NCI-H187 (cell line): ENCODE data around the gene EHBP1.

ENCODE experiments used
- DNase-seq, 2 experiments: peaks; one replicate each; lab custom pipeline; 2025; lab: John Stamatoyannopoulos, UW

EHBP1 gene

DNA sequence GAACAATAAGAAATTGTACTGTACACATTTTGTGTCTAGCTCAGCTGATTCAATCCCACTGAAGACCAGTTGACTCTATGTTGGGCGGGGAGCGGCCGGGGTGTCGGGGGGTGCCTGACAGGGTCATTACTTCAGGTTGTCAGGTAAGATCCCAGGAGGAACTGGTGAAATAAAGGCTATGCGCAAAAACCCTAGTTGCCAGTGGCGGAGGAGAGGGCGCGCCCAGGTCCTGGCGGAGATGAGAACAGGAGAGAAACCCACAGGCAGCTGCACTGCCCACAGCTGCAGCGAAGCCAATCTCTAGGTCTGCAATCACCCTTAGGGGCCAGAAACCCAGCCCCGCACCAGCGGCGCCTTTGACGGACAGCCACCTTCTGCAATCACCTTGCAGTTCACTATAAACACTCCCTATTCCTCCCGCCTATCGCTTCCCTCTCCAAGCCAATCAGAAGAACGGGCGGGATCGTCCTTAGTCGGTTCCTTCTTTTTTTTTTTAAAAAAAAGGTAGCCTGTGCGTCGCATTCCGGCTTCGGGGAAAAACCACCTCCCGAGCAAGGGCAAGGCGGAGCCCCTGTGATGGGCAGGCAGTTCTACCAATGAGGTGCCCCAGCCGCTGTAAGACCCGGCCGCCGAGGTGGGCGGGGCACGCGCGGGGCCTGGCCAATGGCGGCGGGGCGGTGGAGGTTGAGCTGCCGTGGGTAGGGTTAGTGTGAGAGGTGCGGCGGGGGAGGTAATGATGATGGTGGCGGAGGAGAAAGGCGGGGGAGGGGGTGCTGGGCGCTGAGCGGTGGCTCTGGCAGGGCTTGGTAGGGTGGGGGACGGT, at the start of gene EHBP1:
Gene EHBP1 (plus strand): TSS at position 707 of the 823 bp plus-strand sequence. CDS start 1,479 bp downstream, outside the sequence.
- peak; percentile 99 to 100 for DNase-seq

DNA sequence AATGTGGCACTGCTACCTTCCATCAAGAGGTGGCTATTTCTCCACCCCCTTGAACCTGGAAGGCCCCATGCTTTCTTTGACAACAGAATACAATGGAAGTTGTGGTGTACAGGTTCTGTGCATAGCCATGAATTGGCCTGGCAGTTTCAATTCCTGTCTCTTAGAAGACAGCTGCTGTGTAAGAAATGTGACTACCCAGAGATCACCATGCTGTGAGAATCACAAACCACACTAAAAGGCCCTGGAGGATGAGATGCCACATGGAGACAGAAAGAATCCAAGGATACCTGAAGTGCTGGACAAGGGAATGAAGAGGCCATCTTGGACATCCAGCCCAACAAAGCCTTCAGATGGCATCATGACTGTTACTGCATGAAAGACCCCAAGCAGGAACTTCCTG, 47.7 kb upstream of the EHBP1 start:
- DNase-seq, result no peak

DNA sequence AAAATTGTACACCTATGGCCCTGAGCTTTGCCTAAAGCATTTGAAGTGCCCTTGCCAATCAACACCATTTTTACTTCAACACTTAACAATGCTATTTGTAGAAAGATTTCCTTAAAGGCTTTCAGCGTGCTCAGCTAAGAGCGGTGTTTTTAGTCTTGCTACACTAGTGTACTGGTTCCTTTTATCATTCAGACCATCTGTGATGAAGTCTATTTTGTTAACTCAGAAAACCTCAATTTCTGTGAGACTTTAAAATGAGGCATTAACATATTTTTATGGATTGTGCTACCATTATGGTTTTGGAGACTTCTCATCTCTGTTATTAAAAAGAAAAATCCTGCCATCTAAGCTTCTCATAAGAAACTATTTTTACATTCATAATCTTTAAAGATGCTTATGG, 46.6 kb upstream of the EHBP1 start:
- DNase-seq, result no peak

DNA sequence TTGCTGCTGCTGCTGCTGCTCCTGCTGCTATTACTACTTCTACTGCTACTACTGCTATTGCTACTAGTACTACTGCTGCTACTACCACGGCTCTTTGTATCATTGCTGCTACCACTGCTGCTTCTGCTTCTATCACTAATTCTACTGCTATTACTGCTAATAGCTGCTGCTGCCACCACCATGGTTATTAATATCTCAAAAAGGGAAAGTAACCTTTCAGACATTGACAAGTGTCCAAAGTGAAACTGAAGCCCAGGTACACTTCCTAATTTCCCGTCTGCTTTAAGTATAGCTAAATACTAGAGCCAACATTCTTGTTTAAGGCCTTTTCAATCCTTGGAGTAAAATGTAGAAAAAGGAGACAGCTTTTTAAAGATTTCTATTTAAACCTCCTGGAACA, 45.4 kb upstream of the EHBP1 start:
- no peak for DNase-seq

GRCh38 chr2:62660582-62661262, 44.8 kb upstream of the EHBP1 start:
- no peak for DNase-seq

DNA sequence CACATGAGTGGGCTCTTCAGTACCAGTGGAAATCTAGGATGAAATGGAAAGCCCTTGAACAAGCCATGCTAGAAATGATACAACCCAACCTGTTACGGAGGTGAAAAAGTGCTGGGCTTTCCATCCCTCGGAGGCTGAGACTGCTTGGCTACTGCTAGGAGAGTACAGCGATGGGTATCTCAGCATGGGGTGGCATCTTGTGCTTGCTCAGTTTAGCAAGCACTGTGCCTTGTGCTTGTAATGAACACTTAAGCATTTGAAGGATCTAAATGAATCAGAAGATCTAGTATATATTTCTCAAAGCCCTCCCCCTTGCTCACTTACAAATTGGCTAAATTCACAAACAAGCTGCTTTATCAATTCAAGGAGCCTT, 44.3 kb upstream of the EHBP1 start:
- peak in 1 of 2 experiments; percentile 40 for DNase-seq

DNA sequence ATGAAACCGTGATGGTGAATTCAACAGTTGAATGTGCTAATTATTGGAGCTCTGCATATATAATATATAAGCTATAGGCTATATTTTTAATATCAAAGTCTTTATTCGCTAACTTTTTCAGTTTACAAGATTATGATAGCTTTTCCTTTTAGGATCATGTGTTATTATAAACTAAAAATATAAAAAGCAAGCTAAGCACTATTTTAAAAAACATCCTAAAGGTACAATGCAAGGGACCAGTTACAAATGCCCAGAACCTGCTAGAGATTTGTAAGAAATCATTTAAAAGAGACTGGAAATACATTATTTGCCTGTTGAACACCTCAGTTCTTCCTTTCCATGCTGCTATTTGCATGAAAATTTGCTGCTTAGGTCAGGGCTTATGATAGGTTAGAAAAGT, 43.4 kb upstream of the EHBP1 start:
- DNase-seq, result no peak

DNA sequence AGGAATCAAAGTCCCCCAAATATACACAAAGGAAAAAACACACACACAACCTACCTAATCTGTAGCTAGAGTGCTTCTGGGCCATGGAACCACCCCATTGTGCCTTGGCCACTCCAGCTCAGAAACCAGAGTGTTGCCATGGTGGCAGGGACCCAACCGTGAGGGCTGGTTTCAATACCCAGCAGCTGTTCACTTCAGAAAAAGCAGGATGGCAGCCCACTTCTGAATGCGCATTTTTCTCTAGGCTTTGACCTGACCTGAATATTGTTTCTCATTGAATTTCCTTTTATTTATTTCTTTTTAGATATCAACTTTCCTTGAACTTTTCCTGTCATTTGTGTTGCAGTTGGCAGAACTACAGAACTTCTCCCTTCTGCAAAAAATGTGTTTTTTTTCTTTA, 43.0 kb upstream of the EHBP1 start:
- no peak for DNase-seq

- DNase-seq, result no peak
Measured at GRCh38 chr2:62663411-62663810, 42.1 kb upstream of the EHBP1 start.

DNA sequence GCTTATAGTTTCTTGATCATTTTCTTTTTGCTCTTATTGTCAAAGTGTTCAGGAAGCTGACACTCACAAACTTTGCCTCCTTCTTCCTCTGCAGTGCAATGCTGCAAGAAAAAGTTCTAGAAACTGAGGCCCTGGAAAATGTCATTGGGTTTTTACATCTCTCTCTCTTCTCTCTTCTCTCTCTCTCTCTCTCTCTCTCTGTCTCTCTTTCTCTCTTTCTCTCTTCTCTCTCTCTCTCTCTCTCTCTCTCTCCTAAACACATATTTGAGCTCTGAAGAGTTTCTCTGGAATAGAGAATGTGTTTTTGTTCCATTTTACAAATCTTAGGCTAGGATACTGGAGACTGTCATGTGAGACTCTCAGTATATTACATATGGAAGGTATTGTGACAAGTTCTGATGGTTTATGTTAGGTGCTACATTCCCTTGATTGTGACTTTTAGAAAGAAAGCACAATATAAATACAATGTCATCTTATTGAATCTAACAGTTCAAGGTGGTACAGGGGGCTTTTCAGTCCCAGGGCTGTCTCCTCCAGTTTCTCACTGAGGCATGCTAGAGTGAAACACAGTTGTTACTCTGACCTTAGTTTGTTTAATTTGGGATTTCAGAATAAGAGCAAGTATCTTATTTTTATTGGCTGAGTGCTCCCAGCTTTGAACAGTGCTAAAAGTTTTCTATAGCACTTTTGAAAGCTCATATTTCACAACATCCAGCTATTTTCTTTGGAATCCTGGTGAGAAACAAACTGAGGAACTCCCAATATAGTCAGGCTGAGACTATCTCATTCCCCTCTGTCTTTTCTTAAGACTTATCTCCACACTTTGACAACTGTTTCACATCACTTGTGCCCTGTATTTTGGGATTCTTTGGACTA, 41.4 kb upstream of the EHBP1 start:
- no peak for DNase-seq

DNA sequence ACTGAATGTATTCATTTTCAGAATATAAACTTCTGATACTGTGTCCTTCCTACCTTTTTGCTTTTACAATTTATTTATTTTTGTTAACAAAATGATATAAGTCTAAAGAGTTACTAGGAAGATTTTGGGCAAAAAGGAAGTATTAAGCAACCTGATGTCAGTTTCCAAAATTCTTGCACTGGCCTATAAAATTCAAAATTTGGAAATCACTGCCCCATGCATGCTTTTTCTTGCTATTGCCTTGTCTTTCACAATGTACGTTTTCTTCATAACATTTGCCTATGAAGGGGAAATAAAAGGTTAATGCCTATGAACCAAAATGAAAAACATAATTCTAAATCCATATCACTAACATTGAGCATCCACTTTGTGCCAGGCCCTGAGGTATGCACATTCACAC, 40.1 kb upstream of the EHBP1 start:
- no peak for DNase-seq

- DNase-seq, result no peak
Measured at GRCh38 chr2:62669180-62669579, 36.3 kb upstream of the EHBP1 start.

- no peak for DNase-seq
Measured at GRCh38 chr2:62672601-62673000, 32.9 kb upstream of the EHBP1 start.

- no peak for DNase-seq
Measured at GRCh38 chr2:62675062-62675461, 30.5 kb upstream of the EHBP1 start.

GRCh38 chr2:62685256-62685655, 20.3 kb upstream of the EHBP1 start:
- no peak for DNase-seq

DNA sequence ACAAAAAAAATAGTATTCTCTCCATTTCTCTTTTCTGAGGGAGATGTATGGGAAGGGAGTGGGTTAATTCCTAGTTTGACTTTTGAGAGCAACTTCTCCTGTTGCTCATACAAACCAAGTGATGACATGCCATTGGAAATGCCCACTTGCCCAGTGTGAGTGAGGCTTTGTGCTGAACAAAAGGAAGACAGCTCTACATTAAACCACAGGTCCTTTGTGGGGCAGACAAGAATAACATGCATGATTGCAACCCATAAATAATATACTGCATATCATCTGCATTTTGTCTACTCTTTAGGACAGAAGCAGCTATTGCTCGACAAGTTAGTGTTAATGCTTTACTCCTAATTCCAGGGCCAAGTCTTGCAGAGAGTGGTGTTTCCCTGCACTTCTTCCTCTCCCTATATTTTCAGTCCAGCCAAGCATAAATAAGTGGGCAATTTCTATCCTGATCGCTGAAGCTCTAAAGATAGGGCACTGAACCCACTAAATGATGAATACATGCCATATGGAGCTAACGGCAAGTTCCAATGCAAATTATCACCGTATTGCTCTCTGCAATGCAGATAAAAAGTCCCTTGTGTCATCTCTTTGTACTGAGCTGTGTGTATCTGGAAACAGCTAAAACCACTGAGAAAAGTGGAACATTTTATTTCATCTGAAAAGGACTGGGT, 19.4 kb upstream of the EHBP1 start:
- DNase-seq, result no peak

DNA sequence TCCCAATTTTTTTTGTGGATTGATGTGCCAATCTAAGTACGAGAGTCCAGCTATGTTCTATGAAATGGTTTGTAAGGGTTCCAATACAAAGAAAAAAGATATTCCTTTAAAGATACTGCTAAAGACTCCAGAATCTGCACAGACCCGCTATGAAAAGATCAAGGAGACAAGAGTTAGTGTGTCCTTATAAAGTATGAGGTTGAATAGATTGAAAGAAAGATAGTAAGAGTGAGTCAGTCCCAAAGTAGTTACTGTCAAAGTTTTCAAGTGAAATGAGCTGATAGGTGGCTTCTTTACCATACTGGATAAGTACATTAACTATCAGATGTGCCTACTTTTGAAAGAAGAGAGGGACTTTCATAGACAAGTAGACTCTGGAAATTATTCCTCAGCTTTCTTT, 17.9 kb upstream of the EHBP1 start:
- no peak for DNase-seq

DNA sequence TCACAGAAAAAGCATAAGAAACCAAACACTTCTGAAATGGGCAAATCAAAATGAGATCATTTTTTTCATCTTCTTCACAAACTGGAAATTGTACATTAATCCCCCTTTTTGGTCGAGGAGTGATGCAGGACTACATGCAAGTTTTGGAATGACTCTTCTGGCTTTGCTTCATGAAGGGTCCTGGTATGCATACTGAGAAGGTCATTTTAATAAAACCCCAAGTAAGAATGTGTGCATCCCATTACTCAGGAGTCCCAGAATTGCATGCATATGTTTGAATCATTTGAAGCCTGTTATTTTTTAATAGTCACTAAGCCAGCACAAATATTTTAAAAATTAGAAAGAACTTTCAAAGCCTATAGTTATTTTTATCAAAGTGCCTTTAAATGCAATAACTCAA, 16.7 kb upstream of the EHBP1 start:
- DNase-seq, result no peak

GRCh38 chr2:62691186-62691585, 14.3 kb upstream of the EHBP1 start:
- no peak for DNase-seq

DNA sequence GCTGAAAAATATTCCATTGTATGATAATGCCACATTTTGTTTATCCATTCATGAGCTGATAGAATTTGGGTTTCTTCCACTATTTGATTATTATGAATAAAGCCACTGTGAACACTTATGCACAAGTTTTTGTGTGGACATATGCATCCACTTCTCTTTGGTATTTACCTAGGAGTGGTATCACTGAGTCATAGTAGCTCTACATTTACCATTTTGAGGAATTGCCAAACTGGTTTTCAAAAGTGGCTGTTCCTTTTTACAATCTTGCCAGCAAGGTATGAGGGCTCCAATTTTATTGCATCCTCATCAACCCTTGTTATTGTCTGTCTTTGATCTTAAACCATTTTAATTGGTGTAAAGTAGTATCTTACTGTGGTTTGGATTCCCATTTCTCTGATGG, 13.3 kb upstream of the EHBP1 start:
- DNase-seq, result no peak

- no peak for DNase-seq
Measured at GRCh38 chr2:62698653-62699052, 6.9 kb upstream of the EHBP1 start.

- no peak for DNase-seq
Measured at GRCh38 chr2:62704654-62705006, 883 bp upstream of the EHBP1 start.
